ENCODE measurements around the gene MARCHF4. TPM values are rescaled to one million over a fixed set of nuclear protein-coding genes. Genes with fewer than 3 reads are reported as not detected.

Gene MARCHF4
- total RNA-seq, 1 experiment from 2014 or later: 1.9 TPM

- CTCF ChIA-PET: no interaction called here
- Histone ChIP-seq H3K27ac (ENCODE audit: low read length) (no peak overlapping the region), H3K4me3 (ENCODE audit: low read length) (no peak overlapping the region), H3K4me1 (ENCODE audit: insufficient read depth, low read length) (peaks cover 20% of the 10 kb centered on the region), H3K9ac (ENCODE audit: low read length) (no peak overlapping the region), H3K27me3 (ENCODE audit: low read length) (no peaks in the 10 kb centered on the region), H3K9me2 (replicated peaks; ENCODE audit: low read length) (no peaks in the 10 kb centered on the region), H3K36me3 (ENCODE audit: low read depth, low read length) (no peaks in the 10 kb centered on the region), H2AFZ (ENCODE audit: low read length) (no peak overlapping the region), H3K79me2 (ENCODE audit: low read length) (no peaks in the 10 kb centered on the region), H3K4me2 (ENCODE audit: low read length) (no peak overlapping the region), H3F3A (ENCODE audit: low read length, unreplicated experiment) (no peaks in the 10 kb centered on the region), H3K9me3 (ENCODE audit: low read length) (no peaks in the 10 kb centered on the region), H4K20me1 (ENCODE audit: low read length) (no peaks in the 10 kb centered on the region)
- DNase-seq (no peak), ATAC-seq (no peak)
- no peak for TF ChIP-seq EZH2phosphoT487 (IDR thresholded peaks at IDR 0.05; ENCODE audit: borderline replicate concordance, low read length)
- no peak for TF ChIP-seq EZH2 (IDR thresholded peaks at IDR 0.05; ENCODE audit: low read length, unreplicated experiment)
- no peak for TF ChIP-seq CTCF (conservative IDR thresholded peaks at IDR 0.05; ENCODE audit: low read depth, low read length)
- POLR2A ChIA-PET (ENCODE audit: unreplicated experiment): no interaction called here
- intact Hi-C loops (cut with micrococcal nuclease): no loop called here
- no TSS peak for BruUV-seq (replicated peaks)
These were observed 25.5 kb downstream of the MARCHF4 start for GRCh38 chr2:216346781-216347180.

- H3K4me2 ChIP-seq (ENCODE audit: low read length): no peak overlapping the region
- no TSS peak for BruUV-seq (replicated peaks)
- H3K79me2 ChIP-seq (ENCODE audit: low read length): no peaks in the 10 kb centered on the region
- H3K9me3 ChIP-seq (ENCODE audit: low read length): no peaks in the 10 kb centered on the region
- H3K4me1 ChIP-seq (ENCODE audit: insufficient read depth, low read length): peaks cover 18% of the 10 kb centered on the region
- TF ChIP-seq EZH2phosphoT487 (IDR thresholded peaks at IDR 0.05; ENCODE audit: borderline replicate concordance, low read length) (no peak), CTCF (conservative IDR thresholded peaks at IDR 0.05; ENCODE audit: low read depth, low read length) (no peak), EZH2 (IDR thresholded peaks at IDR 0.05; ENCODE audit: low read length, unreplicated experiment) (no peak)
- H2AFZ ChIP-seq (ENCODE audit: low read length): no peak overlapping the region
- ChIA-PET CTCF (no interaction called here), POLR2A (ENCODE audit: unreplicated experiment) (interaction anchor here (0.7 kb wide), 1 partner anchor 153 kb away, joined by 10 read pairs; no protein-coding TSS in a partner anchor)
- no peaks in the 10 kb centered on the region for H3K9me2 ChIP-seq (replicated peaks; ENCODE audit: low read length)
- H3K36me3 ChIP-seq (ENCODE audit: low read depth, low read length): no peaks in the 10 kb centered on the region
- ATAC-seq: no peak
- intact Hi-C loops (cut with micrococcal nuclease): no loop called here
- no peaks in the 10 kb centered on the region for H3K27me3 ChIP-seq (ENCODE audit: low read length)
- H3K27ac ChIP-seq (ENCODE audit: low read length): no peak overlapping the region
- H3F3A ChIP-seq (ENCODE audit: low read length, unreplicated experiment): no peaks in the 10 kb centered on the region
- no peak overlapping the region for H3K4me3 ChIP-seq (ENCODE audit: low read length)
- no peaks in the 10 kb centered on the region for H4K20me1 ChIP-seq (ENCODE audit: low read length)
- no peak for DNase-seq
- no peak overlapping the region for H3K9ac ChIP-seq (ENCODE audit: low read length)
These were observed 26.4 kb downstream of the MARCHF4 start for GRCh38 chr2:216345846-216346245.

GRCh38 chr2:216344950-216345300 lies 27.4 kb downstream of the MARCHF4 start:
- CTCF ChIA-PET: no interaction called here
- no peaks in the 10 kb centered on the region for H3K79me2 ChIP-seq (ENCODE audit: low read length)

More at GRCh38 chr2:216344950-216345300, 27.4 kb downstream of the MARCHF4 start:
- H3K9me2 ChIP-seq (replicated peaks; ENCODE audit: low read length): no peaks in the 10 kb centered on the region
- no peaks in the 10 kb centered on the region for H3K27me3 ChIP-seq (ENCODE audit: low read length)
- intact Hi-C loops (cut with micrococcal nuclease): no loop called here
- H3K27ac ChIP-seq (ENCODE audit: low read length): no peak overlapping the region
- no TSS peak for BruUV-seq (replicated peaks)
- no peaks in the 10 kb centered on the region for H3K36me3 ChIP-seq (ENCODE audit: low read depth, low read length)
- H3K9me3 ChIP-seq (ENCODE audit: low read length): no peaks in the 10 kb centered on the region
- no peak overlapping the region for H3K4me2 ChIP-seq (ENCODE audit: low read length)
- H2AFZ ChIP-seq (ENCODE audit: low read length): no peak overlapping the region
- no peak overlapping the region for H3K4me3 ChIP-seq (ENCODE audit: low read length)
- H4K20me1 ChIP-seq (ENCODE audit: low read length): no peaks in the 10 kb centered on the region
- ATAC-seq (no peak), DNase-seq (no peak)
- no peak overlapping the region for H3K9ac ChIP-seq (ENCODE audit: low read length)
- peaks cover 11% of the 10 kb centered on the region for H3K4me1 ChIP-seq (ENCODE audit: insufficient read depth, low read length)
- no peaks in the 10 kb centered on the region for H3F3A ChIP-seq (ENCODE audit: low read length, unreplicated experiment)
- POLR2A ChIA-PET (ENCODE audit: unreplicated experiment): interaction anchor here (0.7 kb wide), 1 partner anchor 153 kb away, joined by 10 read pairs; no protein-coding TSS in a partner anchor
- TF ChIP-seq EZH2phosphoT487 (IDR thresholded peaks at IDR 0.05; ENCODE audit: borderline replicate concordance, low read length) (no peak), CTCF (conservative IDR thresholded peaks at IDR 0.05; ENCODE audit: low read depth, low read length) (no peak), EZH2 (IDR thresholded peaks at IDR 0.05; ENCODE audit: low read length, unreplicated experiment) (no peak)

All from PC-3 (cell line).